ENCODE data around the gene RANBP17. TPM values are rescaled to one million over a fixed set of nuclear protein-coding genes. Genes with fewer than 3 reads are reported as not detected.

RANBP17 gene
- total and polyA plus RNA-seq, 12 donors = 0.55 to 12.9 (median 5.9) TPM

DNA sequence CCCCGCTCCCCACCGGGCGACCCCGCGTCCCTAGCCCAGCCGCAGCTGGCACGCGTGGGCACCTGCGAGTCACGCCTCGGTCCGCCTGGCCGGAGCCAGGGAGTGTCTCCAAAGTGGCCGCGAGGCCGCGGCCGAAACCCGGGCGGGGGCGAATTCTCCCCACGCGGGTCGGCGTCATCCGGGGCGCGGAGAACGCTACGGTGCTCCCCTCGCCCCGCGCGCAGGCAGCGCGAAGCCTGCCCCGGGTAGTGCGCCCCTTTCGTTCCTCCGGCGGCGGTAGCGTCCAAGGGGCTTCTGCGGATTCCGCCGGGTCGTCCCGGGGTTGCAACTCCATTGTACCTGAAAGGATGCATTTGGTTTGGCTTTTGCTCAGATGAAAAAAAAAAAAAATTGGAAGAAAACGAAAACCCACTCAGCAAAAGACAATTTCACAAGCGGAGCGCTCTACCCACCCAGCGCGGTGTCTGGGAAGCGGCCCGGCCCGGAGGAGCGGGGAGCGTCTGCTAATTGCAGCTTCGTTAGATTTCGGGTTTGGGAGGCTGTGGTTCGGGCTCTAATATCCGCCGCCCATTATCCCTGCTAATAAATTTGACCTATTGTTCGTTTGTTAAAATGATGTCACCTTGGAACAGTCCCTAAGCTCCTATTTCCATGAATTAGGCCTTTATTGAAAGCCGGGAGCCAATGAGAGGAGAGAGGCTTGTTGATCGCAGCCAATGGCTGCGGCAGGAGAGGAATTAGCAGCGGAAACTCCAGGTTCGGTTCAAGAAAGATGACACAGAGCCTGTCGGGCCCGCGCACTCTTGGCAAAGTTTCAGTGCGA is 446.8 kb downstream of the RANBP17 start, which contains the start of gene TLX3:
Gene TLX3, plus strand, starts transcription at position 796 of the 823 bp plus-strand sequence. CDS start 118 bp downstream, outside the sequence.
- Histone ChIP-seq H3K4me1 (peaks cover 8 to 54% (median 45%) of the 10 kb centered on the region in 9 donors), H3K36me3 (no peaks in the 10 kb centered on the region), H3K27me3 (peaks cover 59 to 100% (median 99%) of the 10 kb centered on the region in 7 donors), H3K9me3 (no peaks in the 10 kb centered on the region), H3K27ac (no peak within 1 kb of the TSS), H3K4me3 (no peak within 1 kb of the TSS)
- 2 to 5% methylated on average over 73 of the region's 73 CpGs for WGBS, 2 donors
- TF ChIP-seq, protein P1, sequence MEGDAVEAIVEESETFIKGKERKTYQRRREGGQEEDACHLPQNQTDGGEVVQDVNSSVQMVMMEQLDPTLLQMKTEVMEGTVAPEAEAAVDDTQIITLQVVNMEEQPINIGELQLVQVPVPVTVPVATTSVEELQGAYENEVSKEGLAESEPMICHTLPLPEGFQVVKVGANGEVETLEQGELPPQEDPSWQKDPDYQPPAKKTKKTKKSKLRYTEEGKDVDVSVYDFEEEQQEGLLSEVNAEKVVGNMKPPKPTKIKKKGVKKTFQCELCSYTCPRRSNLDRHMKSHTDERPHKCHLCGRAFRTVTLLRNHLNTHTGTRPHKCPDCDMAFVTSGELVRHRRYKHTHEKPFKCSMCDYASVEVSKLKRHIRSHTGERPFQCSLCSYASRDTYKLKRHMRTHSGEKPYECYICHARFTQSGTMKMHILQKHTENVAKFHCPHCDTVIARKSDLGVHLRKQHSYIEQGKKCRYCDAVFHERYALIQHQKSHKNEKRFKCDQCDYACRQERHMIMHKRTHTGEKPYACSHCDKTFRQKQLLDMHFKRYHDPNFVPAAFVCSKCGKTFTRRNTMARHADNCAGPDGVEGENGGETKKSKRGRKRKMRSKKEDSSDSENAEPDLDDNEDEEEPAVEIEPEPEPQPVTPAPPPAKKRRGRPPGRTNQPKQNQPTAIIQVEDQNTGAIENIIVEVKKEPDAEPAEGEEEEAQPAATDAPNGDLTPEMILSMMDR (IDR thresholded peaks at IDR 0.05) = no peak
- DNase-seq = no peak
- ATAC-seq = no peak
- intact Hi-C loops (cut with DNase I) = no loop called here

DNA sequence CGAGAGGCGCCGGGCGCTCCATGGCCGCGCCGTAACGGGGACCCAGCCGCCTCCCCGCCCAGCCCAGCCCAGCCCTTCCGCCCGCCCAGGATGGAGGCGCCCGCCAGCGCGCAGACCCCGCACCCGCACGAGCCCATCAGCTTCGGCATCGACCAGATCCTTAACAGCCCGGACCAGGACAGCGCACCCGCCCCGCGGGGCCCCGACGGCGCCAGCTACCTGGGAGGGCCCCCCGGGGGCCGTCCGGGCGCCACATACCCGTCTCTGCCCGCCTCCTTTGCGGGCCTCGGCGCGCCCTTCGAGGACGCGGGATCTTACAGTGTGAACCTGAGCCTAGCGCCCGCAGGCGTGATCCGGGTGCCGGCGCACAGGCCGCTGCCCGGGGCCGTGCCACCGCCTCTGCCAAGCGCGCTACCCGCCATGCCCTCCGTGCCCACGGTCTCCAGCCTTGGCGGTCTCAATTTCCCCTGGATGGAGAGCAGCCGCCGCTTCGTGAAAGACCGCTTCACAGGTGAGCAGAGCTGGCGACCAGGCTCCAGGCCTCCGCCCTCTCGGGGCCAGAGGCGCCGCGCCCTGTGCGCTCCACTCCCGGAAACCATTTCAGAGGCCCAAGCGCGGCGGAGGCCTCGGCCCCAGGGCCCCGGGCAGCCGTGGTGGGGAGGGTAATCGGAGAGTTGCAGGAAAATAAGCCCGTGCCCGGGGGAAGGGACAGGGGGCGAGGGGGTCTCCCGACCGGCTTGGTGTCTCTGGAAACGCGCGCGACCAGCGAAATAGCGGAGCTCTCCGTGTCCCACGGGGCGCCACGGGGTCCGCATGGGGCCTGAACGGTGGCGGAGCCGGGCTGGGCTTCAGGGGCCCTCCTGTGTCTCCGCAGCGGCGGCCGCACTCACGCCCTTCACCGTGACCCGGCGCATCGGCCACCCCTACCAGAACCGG is 447.7 kb downstream of the RANBP17 start:
- no peak for ATAC-seq

DNA sequence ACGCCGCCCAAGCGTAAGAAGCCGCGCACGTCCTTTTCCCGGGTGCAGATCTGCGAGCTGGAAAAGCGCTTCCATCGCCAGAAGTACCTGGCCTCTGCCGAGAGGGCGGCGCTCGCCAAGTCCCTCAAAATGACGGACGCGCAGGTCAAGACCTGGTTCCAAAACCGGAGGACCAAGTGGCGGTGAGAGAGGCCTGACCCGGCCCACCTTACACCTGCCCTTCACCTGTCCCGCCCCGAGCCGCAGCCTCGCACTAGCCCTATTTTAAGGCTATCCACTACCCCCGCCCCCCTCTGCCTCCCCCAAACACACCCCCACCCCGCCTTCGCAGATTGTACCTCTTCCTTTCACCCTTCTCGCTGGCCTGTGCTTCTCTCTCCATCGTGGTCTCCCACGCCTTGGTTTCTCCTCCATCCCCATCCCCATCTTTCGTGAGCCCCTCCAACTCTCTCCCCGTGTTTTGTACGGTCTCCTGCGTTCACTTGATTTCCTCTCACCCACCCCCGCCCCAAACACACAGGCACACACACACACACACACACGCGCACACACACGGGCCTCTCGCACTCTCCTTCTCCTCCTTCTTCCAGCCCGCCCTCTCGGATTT is 448.5 kb downstream of the RANBP17 start:
- Histone ChIP-seq H3K4me1 (peaks cover 8 to 65% (median 52%) of the 10 kb centered on the region in 9 donors), H3K36me3 (no peaks in the 10 kb centered on the region), H3K4me3 (no peak overlapping the region), H3K27me3 (peaks cover 75 to 100% (median 100%) of the 10 kb centered on the region in 7 donors), H3K27ac (no peak overlapping the region), H3K9me3 (no peaks in the 10 kb centered on the region)
- 3 to 6% methylated on average over 40 to 41 of the region's 41 CpGs for WGBS, 2 donors
- ATAC-seq (no peak), DNase-seq (no peak)
- intact Hi-C loops (cut with DNase I) = no loop called here
- TF ChIP-seq, protein P1 (IDR thresholded peaks at IDR 0.05) = peak in 4 of 9 donors; percentile 13 to 38 (median 24)

More for the DNA sequence above, 447.7 kb downstream of the RANBP17 start:
- Histone ChIP-seq H3K4me1 (peaks cover 8 to 57% (median 45%) of the 10 kb centered on the region in 9 donors), H3K27me3 (peaks cover 68 to 100% (median 100%) of the 10 kb centered on the region in 7 donors), H3K4me3 (no peak overlapping the region), H3K27ac (no peak overlapping the region), H3K36me3 (no peaks in the 10 kb centered on the region), H3K9me3 (no peaks in the 10 kb centered on the region)
- no peak for DNase-seq
- WGBS, 2 donors = 3 to 4% methylated on average over 99 to 106 of the region's 106 CpGs
- intact Hi-C loops (cut with DNase I) = no loop called here
- TF ChIP-seq, protein P1 (IDR thresholded peaks at IDR 0.05) = no peak
